ENCODE measurements around the gene PLA2R1. TPM values are rescaled to one million over a fixed set of nuclear protein-coding genes. Genes with fewer than 3 reads are reported as not detected.

PLA2R1 gene
- total RNA-seq = not detected in 2 replicates

GRCh38 chr2:160062292-160063005 lies at the start of gene PLA2R1:
Gene PLA2R1, minus strand, starts transcription at chr2:160062615. Its CDS starts 212 bp downstream, at chr2:160062403.
- no peaks in the 10 kb centered on the region for H3K36me3 Mint-ChIP-seq (ENCODE audit: low read depth)
- H3K27me3 Mint-ChIP-seq (ENCODE audit: insufficient read depth) = peaks cover 37% of the 10 kb centered on the region
- peaks cover 5% of the 10 kb centered on the region for H3K9me3 Mint-ChIP-seq
- peaks cover 5% of the 10 kb centered on the region for H3K4me1 Mint-ChIP-seq (ENCODE audit: low read depth)
- intact Hi-C loops (cut with micrococcal nuclease) = no loop called here
- DNase-seq (ENCODE audit: low spot score) = no peak
- H3K27ac Mint-ChIP-seq = no peak within 1 kb of the TSS
- H3K4me3 Mint-ChIP-seq = peak within 1 kb of the TSS; percentile 53

GRCh38 chr2:160110674-160111239 lies 48.3 kb upstream of the PLA2R1 start:
- Mint-ChIP-seq H3K27ac (no peak overlapping the region), H3K27me3 (ENCODE audit: insufficient read depth) (peaks cover 6% of the 10 kb centered on the region), H3K4me1 (ENCODE audit: low read depth) (no peaks in the 10 kb centered on the region), H3K36me3 (ENCODE audit: low read depth) (no peaks in the 10 kb centered on the region), H3K4me3 (no peak overlapping the region), H3K9me3 (no peaks in the 10 kb centered on the region)
- intact Hi-C loops (cut with micrococcal nuclease) = loop anchor here (1.0 kb wide), 4 partner anchors 100 to 953 kb away; no protein-coding TSS in a partner anchor
- DNase-seq (ENCODE audit: low spot score) = no peak

DNA sequence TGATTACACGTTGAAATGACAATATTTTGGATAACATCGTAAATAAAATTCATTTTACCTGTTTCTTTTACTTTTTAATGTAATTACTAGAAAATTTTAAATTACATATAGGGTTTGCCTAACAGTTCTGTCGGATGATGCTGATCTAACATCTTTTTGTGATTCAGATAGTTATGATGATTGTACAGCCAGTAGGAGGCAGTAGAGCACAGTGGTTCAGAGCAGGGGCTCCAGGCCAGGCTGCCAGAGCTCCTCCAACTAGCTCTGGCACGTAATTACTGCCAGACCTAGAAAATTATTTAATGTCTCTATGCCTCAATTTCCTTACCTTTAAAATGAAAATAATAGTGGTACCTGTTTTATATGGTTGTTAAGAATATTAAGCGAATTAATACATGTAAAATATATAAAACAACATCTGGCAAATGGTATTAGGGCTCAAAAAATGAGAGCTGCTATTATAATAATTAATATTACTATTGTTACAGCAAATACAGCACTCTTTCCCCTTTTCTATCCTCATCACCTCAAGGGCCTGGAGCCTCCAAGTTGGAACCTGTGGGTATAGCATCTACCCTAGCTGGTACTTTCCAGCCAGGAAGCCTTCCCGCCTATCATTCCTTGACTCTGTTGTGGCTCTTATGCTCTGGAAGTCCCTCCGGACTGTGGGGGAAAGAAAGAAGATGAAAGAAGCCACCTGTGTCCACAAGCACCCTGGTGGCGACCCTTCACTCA lies 47.7 kb upstream of the PLA2R1 start:
- H3K4me3 Mint-ChIP-seq = no peak overlapping the region
- H3K4me1 Mint-ChIP-seq (ENCODE audit: low read depth) = no peaks in the 10 kb centered on the region
- no peak overlapping the region for H3K27ac Mint-ChIP-seq
- H3K36me3 Mint-ChIP-seq (ENCODE audit: low read depth) = no peaks in the 10 kb centered on the region
- H3K27me3 Mint-ChIP-seq (ENCODE audit: insufficient read depth) = peaks cover 4% of the 10 kb centered on the region
- no peaks in the 10 kb centered on the region for H3K9me3 Mint-ChIP-seq
- intact Hi-C loops (cut with micrococcal nuclease) = loop anchor here (1.0 to 5.0 kb wide), 5 partner anchors 100 to 953 kb away; no protein-coding TSS in a partner anchor
- peak; percentile 21 for DNase-seq (ENCODE audit: low spot score)

GRCh38 chr2:160109243-160109642 lies 46.8 kb upstream of the PLA2R1 start:
- no peaks in the 10 kb centered on the region for H3K4me1 Mint-ChIP-seq (ENCODE audit: low read depth)
- no peak overlapping the region for H3K4me3 Mint-ChIP-seq
- H3K36me3 Mint-ChIP-seq (ENCODE audit: low read depth) = no peaks in the 10 kb centered on the region
- H3K9me3 Mint-ChIP-seq = no peaks in the 10 kb centered on the region
- H3K27me3 Mint-ChIP-seq (ENCODE audit: insufficient read depth) = peaks cover 6% of the 10 kb centered on the region
- intact Hi-C loops (cut with micrococcal nuclease) = loop anchor here (5.0 kb wide), 1 partner anchor 213 kb away; no protein-coding TSS in a partner anchor
- H3K27ac Mint-ChIP-seq = no peak overlapping the region
- no peak for DNase-seq (ENCODE audit: low spot score)

DNA sequence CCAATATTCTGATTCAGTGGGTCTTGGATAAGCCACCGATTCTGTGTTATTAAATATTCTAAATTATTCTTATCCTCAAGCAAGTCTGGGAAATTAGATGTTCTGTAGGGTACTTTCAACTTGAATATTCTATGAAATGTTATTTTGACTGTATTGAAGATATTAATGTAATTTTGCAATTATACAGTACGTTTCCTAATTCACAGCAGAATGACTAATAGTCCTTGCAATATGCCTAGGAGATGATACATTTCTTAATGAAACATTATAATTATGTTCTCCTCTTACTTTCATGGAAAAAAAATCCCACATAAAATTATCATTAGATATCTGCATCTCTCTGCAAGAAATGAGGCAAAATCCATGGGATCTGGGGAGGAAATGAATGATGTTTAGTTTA lies 46.2 kb upstream of the PLA2R1 start:
- H3K9me3 Mint-ChIP-seq = no peaks in the 10 kb centered on the region
- no peak for DNase-seq (ENCODE audit: low spot score)
- H3K4me3 Mint-ChIP-seq = no peak overlapping the region
- H3K4me1 Mint-ChIP-seq (ENCODE audit: low read depth) = no peaks in the 10 kb centered on the region
- intact Hi-C loops (cut with micrococcal nuclease) = loop anchor here (5.0 kb wide), 1 partner anchor 214 kb away; no protein-coding TSS in a partner anchor
- no peak overlapping the region for H3K27ac Mint-ChIP-seq
- no peaks in the 10 kb centered on the region for H3K36me3 Mint-ChIP-seq (ENCODE audit: low read depth)
- H3K27me3 Mint-ChIP-seq (ENCODE audit: insufficient read depth) = peaks cover 6% of the 10 kb centered on the region

GRCh38 chr2:160105366-160105765 lies 43.0 kb upstream of the PLA2R1 start:
- H3K4me3 Mint-ChIP-seq = no peak overlapping the region

GRCh38 chr2:160104115-160104514 lies 41.7 kb upstream of the PLA2R1 start:
- Mint-ChIP-seq H3K9me3 (no peaks in the 10 kb centered on the region), H3K27ac (no peak overlapping the region), H3K36me3 (ENCODE audit: low read depth) (no peaks in the 10 kb centered on the region), H3K4me1 (ENCODE audit: low read depth) (no peaks in the 10 kb centered on the region), H3K4me3 (no peak overlapping the region), H3K27me3 (ENCODE audit: insufficient read depth) (peaks cover 16% of the 10 kb centered on the region)
- intact Hi-C loops (cut with micrococcal nuclease) = no loop called here
- no peak for DNase-seq (ENCODE audit: low spot score)

More at GRCh38 chr2:160105366-160105765, 43.0 kb upstream of the PLA2R1 start:
- DNase-seq (ENCODE audit: low spot score) = no peak
- Mint-ChIP-seq H3K27ac (no peak overlapping the region), H3K9me3 (no peaks in the 10 kb centered on the region), H3K4me1 (ENCODE audit: low read depth) (no peaks in the 10 kb centered on the region), H3K36me3 (ENCODE audit: low read depth) (no peaks in the 10 kb centered on the region), H3K27me3 (ENCODE audit: insufficient read depth) (peaks cover 14% of the 10 kb centered on the region)
- intact Hi-C loops (cut with micrococcal nuclease) = loop anchor here (5.0 kb wide), 1 partner anchor 217 kb away; no protein-coding TSS in a partner anchor

DNA sequence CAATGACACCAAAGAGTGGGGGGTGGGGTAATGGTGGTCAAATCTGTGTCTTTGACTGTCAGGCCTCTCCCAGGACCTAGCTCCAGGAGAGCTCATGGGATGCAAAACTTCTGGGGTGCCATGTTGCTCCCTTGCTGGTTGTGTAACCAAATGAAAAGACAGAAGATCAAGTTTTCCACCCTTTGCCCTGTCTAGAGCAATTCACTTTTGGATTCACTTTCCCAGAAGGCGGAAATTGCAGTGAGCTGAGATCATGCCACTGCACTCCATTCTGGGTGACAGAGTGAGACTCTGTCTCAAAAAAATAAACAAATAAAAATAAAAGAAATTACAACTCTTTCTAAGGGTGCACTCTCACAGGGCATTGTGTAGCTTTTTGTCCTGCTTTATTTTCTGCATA lies 34.9 kb upstream of the PLA2R1 start:
- Mint-ChIP-seq H3K9me3 (peaks cover 13% of the 10 kb centered on the region), H3K27me3 (ENCODE audit: insufficient read depth) (peaks cover 9% of the 10 kb centered on the region), H3K27ac (no peak overlapping the region), H3K4me3 (no peak overlapping the region), H3K4me1 (ENCODE audit: low read depth) (no peaks in the 10 kb centered on the region), H3K36me3 (ENCODE audit: low read depth) (no peaks in the 10 kb centered on the region)
- no peak for DNase-seq (ENCODE audit: low spot score)
- intact Hi-C loops (cut with micrococcal nuclease) = no loop called here

GRCh38 chr2:160096409-160096808 lies 34.0 kb upstream of the PLA2R1 start:
- DNase-seq (ENCODE audit: low spot score) = no peak

GRCh38 chr2:160092445-160092844 lies 30.0 kb upstream of the PLA2R1 start:
- H3K27me3 Mint-ChIP-seq (ENCODE audit: insufficient read depth) = peaks cover 2% of the 10 kb centered on the region
- H3K4me3 Mint-ChIP-seq = no peak overlapping the region
- H3K27ac Mint-ChIP-seq = no peak overlapping the region
- no peaks in the 10 kb centered on the region for H3K36me3 Mint-ChIP-seq (ENCODE audit: low read depth)
- no peaks in the 10 kb centered on the region for H3K4me1 Mint-ChIP-seq (ENCODE audit: low read depth)
- intact Hi-C loops (cut with micrococcal nuclease) = no loop called here
- H3K9me3 Mint-ChIP-seq = peaks cover 32% of the 10 kb centered on the region
- no peak for DNase-seq (ENCODE audit: low spot score)

More at GRCh38 chr2:160096409-160096808, 34.0 kb upstream of the PLA2R1 start:
- intact Hi-C loops (cut with micrococcal nuclease) = no loop called here
- Mint-ChIP-seq H3K9me3 (peaks cover 13% of the 10 kb centered on the region), H3K4me3 (no peak overlapping the region), H3K36me3 (ENCODE audit: low read depth) (no peaks in the 10 kb centered on the region), H3K4me1 (ENCODE audit: low read depth) (no peaks in the 10 kb centered on the region), H3K27ac (no peak overlapping the region), H3K27me3 (ENCODE audit: insufficient read depth) (peaks cover 2% of the 10 kb centered on the region)

DNA sequence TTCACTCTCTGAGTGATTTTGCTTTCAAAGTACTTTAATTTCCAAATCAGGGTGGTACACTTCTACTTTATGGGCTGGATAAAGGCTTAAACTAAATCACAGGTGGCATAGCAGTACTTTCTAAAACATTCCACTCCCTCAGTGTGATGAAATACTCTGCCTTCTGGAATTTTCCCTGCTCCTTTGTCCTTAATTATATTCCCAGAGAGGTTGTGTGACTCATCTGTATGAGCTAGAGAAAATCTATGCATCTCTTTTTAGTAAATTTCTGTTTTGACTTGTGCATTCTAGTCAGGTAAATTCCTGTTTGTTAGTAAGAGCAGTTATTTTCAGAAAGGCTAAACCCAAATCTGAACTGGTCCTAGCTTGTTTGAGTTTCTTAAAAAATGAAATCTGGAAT lies 29.0 kb upstream of the PLA2R1 start:
- intact Hi-C loops (cut with micrococcal nuclease) = no loop called here

GRCh38 chr2:160087854-160088745 lies 25.7 kb upstream of the PLA2R1 start:
- Mint-ChIP-seq H3K36me3 (ENCODE audit: low read depth) (no peaks in the 10 kb centered on the region), H3K4me3 (no peak overlapping the region), H3K27ac (no peak overlapping the region), H3K27me3 (ENCODE audit: insufficient read depth) (peaks cover 2% of the 10 kb centered on the region), H3K9me3 (peaks cover 34% of the 10 kb centered on the region), H3K4me1 (ENCODE audit: low read depth) (no peaks in the 10 kb centered on the region)
- no peak for DNase-seq (ENCODE audit: low spot score)
- intact Hi-C loops (cut with micrococcal nuclease) = no loop called here

More for the DNA sequence above, 29.0 kb upstream of the PLA2R1 start:
- no peaks in the 10 kb centered on the region for H3K36me3 Mint-ChIP-seq (ENCODE audit: low read depth)
- no peaks in the 10 kb centered on the region for H3K4me1 Mint-ChIP-seq (ENCODE audit: low read depth)
- H3K27me3 Mint-ChIP-seq (ENCODE audit: insufficient read depth) = peaks cover 2% of the 10 kb centered on the region
- peaks cover 41% of the 10 kb centered on the region for H3K9me3 Mint-ChIP-seq
- H3K27ac Mint-ChIP-seq = no peak overlapping the region
- H3K4me3 Mint-ChIP-seq = no peak overlapping the region
- DNase-seq (ENCODE audit: low spot score) = no peak

All from activated T-helper 1 cell treated with anti-CD3 and anti-CD28 coated beads, Interleukin-12 subunit alpha, Interleukin-12 subunit beta, Interleukin-2, Interleukin-4 antibody, amounts not matched to agents 30 ng/mL and 10 ng/mL and 1 ng/mL, durations not matched to agents 14 hours and 24 hours and 36 hours (primary cell).